ENCODE results near the gene SOCS3.

DNA sequence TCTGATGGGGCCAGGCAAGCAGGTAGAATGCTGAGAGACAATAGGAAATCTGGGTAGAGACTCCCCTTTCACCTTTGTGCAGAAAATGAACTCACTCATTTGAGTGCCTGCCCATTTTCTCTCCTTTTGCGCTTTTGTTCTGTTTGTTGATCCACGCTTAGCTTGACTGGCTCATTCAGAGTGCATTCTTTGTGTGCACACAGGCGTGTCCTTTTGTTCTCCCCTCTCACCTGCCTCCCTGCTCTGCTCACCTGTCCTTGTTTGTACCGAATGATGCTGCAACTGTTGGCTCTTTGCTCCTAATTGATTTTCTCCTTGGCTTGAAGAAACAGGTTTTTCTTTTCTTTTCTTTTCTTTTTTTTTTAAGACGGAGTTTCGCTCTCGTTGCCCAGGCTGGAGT is 34.3 kb upstream of the SOCS3 start:
- TF ChIP-seq ZNF239 (tag by site-specific recombination; IDR thresholded peaks at IDR 0.05) = no peak
- TF ChIP-seq ZNF843 (tag by site-specific recombination; IDR thresholded peaks at IDR 0.05) = no peak
- TF ChIP-seq ATF2 (tag by site-specific recombination; IDR thresholded peaks at IDR 0.05; ENCODE audit: low read depth) = no peak
- no peak for TF ChIP-seq ZNF221 (tag by site-specific recombination; IDR thresholded peaks at IDR 0.05; ENCODE audit: borderline replicate concordance)
- TF ChIP-seq, protein P1, sequence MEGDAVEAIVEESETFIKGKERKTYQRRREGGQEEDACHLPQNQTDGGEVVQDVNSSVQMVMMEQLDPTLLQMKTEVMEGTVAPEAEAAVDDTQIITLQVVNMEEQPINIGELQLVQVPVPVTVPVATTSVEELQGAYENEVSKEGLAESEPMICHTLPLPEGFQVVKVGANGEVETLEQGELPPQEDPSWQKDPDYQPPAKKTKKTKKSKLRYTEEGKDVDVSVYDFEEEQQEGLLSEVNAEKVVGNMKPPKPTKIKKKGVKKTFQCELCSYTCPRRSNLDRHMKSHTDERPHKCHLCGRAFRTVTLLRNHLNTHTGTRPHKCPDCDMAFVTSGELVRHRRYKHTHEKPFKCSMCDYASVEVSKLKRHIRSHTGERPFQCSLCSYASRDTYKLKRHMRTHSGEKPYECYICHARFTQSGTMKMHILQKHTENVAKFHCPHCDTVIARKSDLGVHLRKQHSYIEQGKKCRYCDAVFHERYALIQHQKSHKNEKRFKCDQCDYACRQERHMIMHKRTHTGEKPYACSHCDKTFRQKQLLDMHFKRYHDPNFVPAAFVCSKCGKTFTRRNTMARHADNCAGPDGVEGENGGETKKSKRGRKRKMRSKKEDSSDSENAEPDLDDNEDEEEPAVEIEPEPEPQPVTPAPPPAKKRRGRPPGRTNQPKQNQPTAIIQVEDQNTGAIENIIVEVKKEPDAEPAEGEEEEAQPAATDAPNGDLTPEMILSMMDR (tag by site-specific recombination; IDR thresholded peaks at IDR 0.05) = no peak
- TF ChIP-seq ZNF548 (tag by site-specific recombination; IDR thresholded peaks at IDR 0.05) = no peak
